Sigmoid colon (tissue), 3 donors: ENCODE data around the gene DNAJC21.

Experiments used
- CTCF ChIP-seq, 4 experiments: fragments of 450-650 bp in 3 of 4; fragments of 200-600 bp in 1 of 4; IDR thresholded peaks; one replicate each; pipeline ENCODE4 v1.5.1; 2016 to 2019; ENCODE audit warnings: antibody characterized with exemption in 4 of 4, mild to moderate bottlenecking in 3 of 4, moderate library complexity in 2 of 4
- POLR2A ChIP-seq, 2 donors: fragments of 450-650 bp; IDR thresholded peaks; one replicate each; pipeline ENCODE4 v1.6.1; 2016; ENCODE audit warnings: antibody characterized with exemption in 2 of 2, mild to moderate bottlenecking in 2 of 2, moderate library complexity in 2 of 2

GRCh38 chr5:34905564-34905963 lies 23.8 kb upstream of the DNAJC21 start:
- no peak for TF ChIP-seq CTCF (IDR thresholded peaks at IDR 0.05)
- TF ChIP-seq POLR2A (IDR thresholded peaks at IDR 0.05): no peak
